Mucosa of descending colon (tissue), 3 donors: Measurements from ENCODE around the gene DTWD1. TPM values are rescaled to one million over a fixed set of nuclear protein-coding genes. Genes with fewer than 3 reads are reported as not detected.
A peak's percentile ranks its signal among the peaks of the same experiment; 100 is the strongest.
"Not testable (repeated sequence)": the region's sequence is repeated elsewhere in the genome, so short reads cannot be mapped to it uniquely, and the experiment has no call there.

ENCODE experiments used
- ATAC-seq: fragments of 200-7000 bp; cut with Tn5 transposase; one replicate; pipeline ENCODE4 v1.9.1; 2020; ENCODE audit warnings: mild to moderate bottlenecking, moderate library complexity
- DNase-seq, 3 donors: peaks; one replicate each; pipeline ENCODE4 v3.0.0-alpha.2; 2020
- H3K36me3 ChIP-seq: fragments of 200-600 bp; one replicate; pipeline ENCODE4 v1.8.0; 2021; ENCODE audit warnings: low read depth, mild to moderate bottlenecking
- H3K4me1 ChIP-seq: fragments of 200-600 bp; one replicate; pipeline ENCODE4 v1.8.0; 2021; ENCODE audit warnings: low read depth, mild to moderate bottlenecking
- H3K4me3 ChIP-seq: fragments of 200-600 bp; one replicate; pipeline ENCODE4 v1.8.0; 2021; ENCODE audit warnings: mild to moderate bottlenecking
- H3K9me3 ChIP-seq: fragments of 200-600 bp; one replicate; pipeline ENCODE4 v1.8.0; 2021; ENCODE audit warnings: mild to moderate bottlenecking
- intact Hi-C, 2 donors: fragments of 100-400 bp; cut with DNase I in 1 of 2; cut with micrococcal nuclease in 1 of 2; formaldehyde crosslinking; loops; one replicate each; pipeline versions ENCODE4 v1.11.0 to v1.11.1; 2022; cut with DNase I, micrococcal nuclease
- total RNA-seq, 3 donors: library from RNA; stranded (reverse); fragmentation: NEBNext Ultra II Directional in 2 of 3; extraction: Animal tissue kit (Norgen Biotek cat#: 25700) in 2 of 3; gene quantifications; one replicate each; pipeline versions ENCODE4 v1.2.1 to v1.2.4, GENCODE V29; 2021 to 2023
- TF ChIP-seq, protein P1 (sequence below): fragments of 200-600 bp; IDR thresholded peaks from one replicate; pipeline ENCODE4 v1.8.0; 2022; ENCODE audit warnings: antibody characterized with exemption, mild to moderate bottlenecking
- donor health status: DM: no; HTN: no; CAD: no; lungs with moderate emphysema.
- donor health status: DM: no; HTN: no; CAD: no.
- donor health status: DM: no; HTN: yes; CAD: no.

Gene DTWD1
- total RNA-seq, 3 donors from 2014 or later: 19.4 to 39.2 (median 22.7) TPM

DNA sequence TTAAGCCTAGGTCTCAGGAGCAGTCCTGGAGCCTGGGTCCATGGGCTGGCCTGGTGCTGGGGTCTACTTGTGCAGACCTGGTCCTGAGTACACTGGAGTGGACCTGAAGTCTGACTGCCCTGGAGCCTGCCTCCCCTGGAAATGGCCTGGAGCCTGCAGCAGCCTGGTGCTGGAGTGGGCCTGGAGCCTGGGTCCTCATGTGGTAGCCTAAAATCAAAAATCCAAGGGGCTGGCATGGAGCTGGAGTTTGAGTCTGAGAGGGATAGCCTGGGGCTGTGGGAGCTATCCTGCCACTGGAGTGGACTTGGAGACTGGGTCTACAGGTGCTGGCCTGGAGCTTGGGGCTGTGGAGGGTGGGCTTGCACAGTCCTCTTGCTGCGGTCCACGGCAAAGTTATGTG, 15.3 kb upstream of the DTWD1 start:
- intact Hi-C loops: no loop called here
- ATAC-seq: no peak

DNA sequence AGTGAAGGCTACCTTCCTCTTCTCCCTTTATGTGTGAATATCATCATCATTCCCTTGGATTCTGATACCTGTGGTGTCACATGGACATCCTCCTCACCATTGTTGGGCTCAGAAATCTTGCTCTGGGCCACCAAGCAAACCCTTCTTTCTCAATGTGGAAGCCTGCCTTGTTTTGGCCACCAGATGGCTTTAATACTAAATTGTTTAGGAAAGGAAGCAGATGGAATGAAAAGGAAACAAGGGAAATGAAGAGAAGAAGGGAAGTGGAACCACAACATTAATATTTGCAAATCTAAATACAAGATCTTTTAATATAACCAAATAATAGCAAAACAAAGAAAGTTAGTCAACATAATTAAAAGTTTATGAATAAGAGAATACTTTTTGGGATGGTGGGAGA, 14.3 kb upstream of the DTWD1 start:
- ATAC-seq (no peak), DNase-seq (no peak)
- TF ChIP-seq, protein P1, sequence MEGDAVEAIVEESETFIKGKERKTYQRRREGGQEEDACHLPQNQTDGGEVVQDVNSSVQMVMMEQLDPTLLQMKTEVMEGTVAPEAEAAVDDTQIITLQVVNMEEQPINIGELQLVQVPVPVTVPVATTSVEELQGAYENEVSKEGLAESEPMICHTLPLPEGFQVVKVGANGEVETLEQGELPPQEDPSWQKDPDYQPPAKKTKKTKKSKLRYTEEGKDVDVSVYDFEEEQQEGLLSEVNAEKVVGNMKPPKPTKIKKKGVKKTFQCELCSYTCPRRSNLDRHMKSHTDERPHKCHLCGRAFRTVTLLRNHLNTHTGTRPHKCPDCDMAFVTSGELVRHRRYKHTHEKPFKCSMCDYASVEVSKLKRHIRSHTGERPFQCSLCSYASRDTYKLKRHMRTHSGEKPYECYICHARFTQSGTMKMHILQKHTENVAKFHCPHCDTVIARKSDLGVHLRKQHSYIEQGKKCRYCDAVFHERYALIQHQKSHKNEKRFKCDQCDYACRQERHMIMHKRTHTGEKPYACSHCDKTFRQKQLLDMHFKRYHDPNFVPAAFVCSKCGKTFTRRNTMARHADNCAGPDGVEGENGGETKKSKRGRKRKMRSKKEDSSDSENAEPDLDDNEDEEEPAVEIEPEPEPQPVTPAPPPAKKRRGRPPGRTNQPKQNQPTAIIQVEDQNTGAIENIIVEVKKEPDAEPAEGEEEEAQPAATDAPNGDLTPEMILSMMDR: no peak
- intact Hi-C loops: no loop called here
- H3K4me1 ChIP-seq: no peaks in the 10 kb centered on the region
- no peak overlapping the region for H3K4me3 ChIP-seq
- H3K36me3 ChIP-seq: no peaks in the 10 kb centered on the region
- H3K9me3 ChIP-seq: peaks cover 2% of the 10 kb centered on the region

More for the DNA sequence above, 15.3 kb upstream of the DTWD1 start:
- TF ChIP-seq, protein P1: no peak
- H3K36me3 ChIP-seq: no peaks in the 10 kb centered on the region
- peaks cover 8% of the 10 kb centered on the region for H3K9me3 ChIP-seq
- no peaks in the 10 kb centered on the region for H3K4me1 ChIP-seq
- no peak overlapping the region for H3K4me3 ChIP-seq
- no peak for DNase-seq

- DNase-seq (no peak), ATAC-seq (no peak)
- TF ChIP-seq, protein P1: no peak
- Histone ChIP-seq H3K4me1 (no peaks in the 10 kb centered on the region), H3K9me3 (peaks cover 7% of the 10 kb centered on the region), H3K36me3 (no peaks in the 10 kb centered on the region), H3K4me3 (no peak overlapping the region)
- intact Hi-C loops: no loop called here
Observed at GRCh38 chr15:49610157-49610918, 10.5 kb upstream of the DTWD1 start.

GRCh38 chr15:49612240-49612639, 8.6 kb upstream of the DTWD1 start:
- intact Hi-C loops, H3K4me1 ChIP-seq, H3K36me3 ChIP-seq, H3K9me3 ChIP-seq, DNase-seq, ATAC-seq, H3K4me3 ChIP-seq: not testable (repeated sequence)

GRCh38 chr15:49619226-49619625, 1.6 kb upstream of the DTWD1 start:
- Histone ChIP-seq H3K4me3 (no peak overlapping the region), H3K4me1 (peaks cover 4% of the 10 kb centered on the region), H3K9me3 (peaks cover 6% of the 10 kb centered on the region), H3K36me3 (no peaks in the 10 kb centered on the region)
- DNase-seq: no peak
- ATAC-seq: no peak
- intact Hi-C loops: no loop called here
- TF ChIP-seq, protein P1: no peak

GRCh38 chr15:49620199-49620598, 649 bp upstream of the DTWD1 start:
- H3K36me3 ChIP-seq: no peaks in the 10 kb centered on the region
- ATAC-seq (peak; percentile 25), DNase-seq (peak in 1 of 3 donors; percentile 28)
- H3K4me1 ChIP-seq: peaks cover 4% of the 10 kb centered on the region
- TF ChIP-seq, protein P1: no peak
- intact Hi-C loops: no loop called here
- peak overlapping the region; percentile 34 for H3K4me3 ChIP-seq
- peaks cover 7% of the 10 kb centered on the region for H3K9me3 ChIP-seq
